Endothelial cell of umbilical vein (primary cell): Measurements from ENCODE around the gene ACSS1. TPM values are rescaled to one million over a fixed set of nuclear protein-coding genes. Genes with fewer than 3 reads are reported as not detected.

Experiments used
- BruUV-seq: library from RNA; stranded (reverse); fragments of 400-500 nt; replicated peaks from 2 replicates; lab custom pipeline; 2021; lab: Mats Ljungman, UMichigan
- CTCF ChIA-PET: fragments of 300-600, 350-600 bp; sonication (Branson Sonifier 250); formaldehyde crosslinking; loops from one replicate; lab custom pipeline; 2021; ENCODE audit warnings: antibody characterized with exemption, inconsistent platforms; lab: Charles Lee
- POLR2A ChIA-PET: fragments of 300-600, 350-600 bp; sonication (Branson Sonifier 250); formaldehyde crosslinking; loops from one replicate; lab custom pipeline; 2021; ENCODE audit warnings: antibody characterized with exemption, inconsistent platforms; lab: Charles Lee
- DNase-seq: peaks from one replicate; pipeline ENCODE4 v3.0.0-alpha.2; 2011; ENCODE audit warnings: low read depth, low spot score
- FAIRE-seq: peaks from 2 replicates; lab custom pipeline; 2011; peaks lifted over from hg19 to GRCh38; lab: Jason Lieb, UNC
- H2AFZ ChIP-seq: 2 replicates; pipeline ENCODE4 v1.6.0; 2012; ENCODE audit warnings: low read depth, low read length, control low read depth, inconsistent platforms
- H3K27ac ChIP-seq: 2 replicates; pipeline ENCODE4 v1.5.1; 2011; ENCODE audit warnings: low read depth, mild to moderate bottlenecking, control low read depth, low read length, moderate library complexity; ENCODE audit not compliant: insufficient read depth
- H3K27me3 ChIP-seq, 2 experiments: 2 replicates each; pipeline versions ENCODE4 v1.6.0 to v1.6.1; 2011; ENCODE audit warnings: low read length in 2 of 2, mixed read lengths in 1 of 2; ENCODE audit not compliant: control insufficient read depth in 2 of 2, insufficient read depth in 2 of 2
- H3K36me3 ChIP-seq, 2 experiments: 2 replicates in 1 of 2; 3 replicates in 1 of 2; pipeline ENCODE4 v1.5.1; 2011; ENCODE audit warnings: low read length in 2 of 2, mild to moderate bottlenecking in 1 of 2, moderate library complexity in 1 of 2; ENCODE audit not compliant: control insufficient read depth in 2 of 2, insufficient read depth in 2 of 2; ENCODE audit errors: extremely low read depth in 1 of 2
- H3K4me1 ChIP-seq: 3 replicates; pipeline ENCODE4 v1.5.1; 2011; ENCODE audit warnings: mild to moderate bottlenecking, low read length; ENCODE audit not compliant: control insufficient read depth, insufficient read depth; ENCODE audit errors: extremely low read depth
- H3K4me2 ChIP-seq: 2 replicates; pipeline ENCODE4 v1.6.1; 2011; ENCODE audit warnings: low read length, control low read depth, mixed read lengths; ENCODE audit not compliant: insufficient read depth
- H3K4me3 ChIP-seq, 3 experiments: fragments of 200-600 bp in 1 of 3; sonication (generic), shearing (Covaris generic) in 1 of 3; replicated peaks in 1 of 3; 2 replicates each; pipeline ENCODE4 v1.5.1; 2011 to 2016; ENCODE audit warnings: control low read depth in 3 of 3, low read length in 3 of 3, mild to moderate bottlenecking in 2 of 3, inconsistent platforms in 1 of 3, low read depth in 1 of 3, moderate library complexity in 1 of 3; ENCODE audit not compliant: insufficient read depth in 1 of 3
- H3K79me2 ChIP-seq: 2 replicates; pipeline ENCODE4 v1.6.0; 2012; ENCODE audit warnings: low read length, inconsistent platforms; ENCODE audit not compliant: control insufficient read depth, insufficient read depth
- H3K9ac ChIP-seq: replicated peaks from 2 replicates; pipeline ENCODE3; 2011; ENCODE audit warnings: low read length, control low read depth; ENCODE audit not compliant: insufficient read depth; ENCODE audit errors: extremely low read depth
- H3K9me1 ChIP-seq: replicated peaks from 3 replicates; pipeline ENCODE4 v1.6.0; 2011; ENCODE audit warnings: mild to moderate bottlenecking, low read length; ENCODE audit not compliant: control insufficient read depth, insufficient read depth; ENCODE audit errors: extremely low read depth
- H3K9me3 ChIP-seq: replicated peaks from 2 replicates; pipeline ENCODE4 v1.5.1; 2012; ENCODE audit warnings: low read length, inconsistent platforms; ENCODE audit not compliant: control insufficient read depth, insufficient read depth
- H4K20me1 ChIP-seq: replicated peaks from 2 replicates; pipeline ENCODE3; 2011; ENCODE audit warnings: mild to moderate bottlenecking, low read length; ENCODE audit not compliant: control insufficient read depth, insufficient read depth; ENCODE audit errors: extremely low read depth
- CTCF ChIP-seq, 2 donors: IDR thresholded peaks; 1 replicate in 1 of 2; 2 replicates in 1 of 2; pipeline ENCODE4 v1.5.1; 2011; ENCODE audit warnings: low read length in 2 of 2, mild to moderate bottlenecking in 2 of 2, moderate library complexity in 2 of 2, control low read depth in 1 of 2, inconsistent platforms in 1 of 2, low read depth in 1 of 2; ENCODE audit not compliant: insufficient read depth in 1 of 2; ENCODE audit errors: extremely low read depth in 1 of 2
- EZH2 ChIP-seq: IDR thresholded peaks from 2 replicates; pipeline ENCODE4 v1.6.1; 2012; ENCODE audit warnings: borderline replicate concordance, low read depth, mild to moderate bottlenecking, moderate library complexity, low read length, inconsistent platforms; ENCODE audit not compliant: severe bottlenecking
- FOS ChIP-seq: IDR thresholded peaks from 2 replicates; pipeline ENCODE4 v1.6.1; 2011; ENCODE audit warnings: mild to moderate bottlenecking, low read length, moderate library complexity, borderline replicate concordance; ENCODE audit not compliant: insufficient read depth
- GATA2 ChIP-seq: IDR thresholded peaks from 2 replicates; pipeline ENCODE4 v1.7.0; 2011; ENCODE audit warnings: low read depth, mild to moderate bottlenecking, moderate library complexity, mixed read lengths, low read length; ENCODE audit not compliant: insufficient read length, insufficient read depth
- JUN ChIP-seq: IDR thresholded peaks from 2 replicates; pipeline ENCODE4 v1.6.1; 2011; ENCODE audit warnings: borderline replicate concordance, low read depth; ENCODE audit not compliant: insufficient read length, insufficient read depth
- MAX ChIP-seq: IDR thresholded peaks from 2 replicates; pipeline ENCODE4 v1.6.1; 2011; ENCODE audit not compliant: insufficient read depth, insufficient read length
- MYC ChIP-seq: IDR thresholded peaks from one replicate; pipeline ENCODE4 v1.6.1; 2011; ENCODE audit warnings: mild to moderate bottlenecking, low read depth, low read length
- POLR2A ChIP-seq: IDR thresholded peaks from 2 replicates; pipeline ENCODE4 v1.6.1; 2012; ENCODE audit warnings: low read depth, mild to moderate bottlenecking, control low read depth, low read length
- POLR2AphosphoS5 ChIP-seq: IDR thresholded peaks from 2 replicates; pipeline ENCODE4 v1.6.1; 2012; ENCODE audit warnings: low read depth, mild to moderate bottlenecking, control low read depth, low read length, moderate library complexity; ENCODE audit not compliant: insufficient read depth
- dilution Hi-C: fragments of 300-500 bp; cut with MboI; formaldehyde crosslinking; loops from one replicate; pipeline ENCODE4 v1.15.0; 2019; ENCODE audit warnings: low sequenced_read_pairs; ENCODE audit not compliant: extremely low pct_ligation_motif_present
- intact Hi-C: fragments of 100-400 bp; cut with micrococcal nuclease; formaldehyde crosslinking; loops from one replicate; pipeline ENCODE4 v1.10.0; 2022
- polyA plus RNA-seq, 4 experiments: library from polyadenylated mRNA; depleted of rRNA in 3 of 4; stranded (reverse) in 3 of 4; unstranded in 1 of 4; fragments of >200 nt; gene quantifications; 2 replicates each; pipeline versions ENCODE4 v1.2.1 to v1.2.3, GENCODE V29; 2011 to 2012; ENCODE audit warnings: missing spikeins in 1 of 4
- total RNA-seq: library from RNA; stranded (reverse); gene quantifications from 2 replicates; pipeline ENCODE4 v1.2.3, GENCODE V29; 2021

The ACSS1 gene
- total and polyA plus RNA-seq, 2 donors (not counting 3 experiments of a cell fraction or from before 2014, with no cell fraction given): 6.2 to 17.9 TPM

- no TSS peak for BruUV-seq
- Histone ChIP-seq H3K4me1 (peaks cover 12% of the 10 kb centered on the region), H4K20me1 (no peaks in the 10 kb centered on the region), H3K9me1 (no peaks in the 10 kb centered on the region), H3K9ac (no peak overlapping the region), H3K27ac (no peak overlapping the region), H2AFZ (no peak overlapping the region), H3K4me3 (no peak overlapping the region), H3K9me3 (no peaks in the 10 kb centered on the region), H3K36me3 (no peaks in the 10 kb centered on the region), H3K4me2 (no peak overlapping the region), H3K27me3 (no peaks in the 10 kb centered on the region), H3K79me2 (no peaks in the 10 kb centered on the region)
- intact Hi-C loops: no loop called here
- FAIRE-seq (no peak), DNase-seq (no peak)
- POLR2A ChIA-PET: no interaction called here
- dilution Hi-C loops: no loop called here
- CTCF ChIA-PET: no interaction called here
- TF ChIP-seq EZH2 (no peak), JUN (no peak), FOS (no peak), MYC (no peak), GATA2 (no peak)
These were observed 19.3 kb downstream of the ACSS1 start for GRCh38 chr20:25038591-25039015.

- DNase-seq (no peak), FAIRE-seq (no peak)
- dilution Hi-C loops (no loop called here), intact Hi-C loops (no loop called here)
- no peaks in the 10 kb centered on the region for H3K9me1 ChIP-seq
- BruUV-seq: no TSS peak
- H3K36me3 ChIP-seq: no peaks in the 10 kb centered on the region
- peaks cover 12% of the 10 kb centered on the region for H3K4me1 ChIP-seq
- no peak overlapping the region for H3K27ac ChIP-seq
- no peak overlapping the region for H2AFZ ChIP-seq
- no peaks in the 10 kb centered on the region for H4K20me1 ChIP-seq
- ChIA-PET POLR2A (no interaction called here), CTCF (no interaction called here)
- no peak for TF ChIP-seq POLR2AphosphoS5
- no peak for TF ChIP-seq FOS
- TF ChIP-seq GATA2: no peak
- no peak for TF ChIP-seq EZH2
- no peak for TF ChIP-seq POLR2A
- no peak for TF ChIP-seq CTCF (IDR thresholded peaks at IDR 0.05; ENCODE audit: extremely low read depth in 1 of 2, insufficient read depth in 1 of 2, low read depth in 1 of 2, low read length in 2 of 2)
- TF ChIP-seq MAX: no peak
- TF ChIP-seq JUN: no peak
- TF ChIP-seq MYC: no peak
- no peaks in the 10 kb centered on the region for H3K79me2 ChIP-seq
- H3K4me3 ChIP-seq: no peak overlapping the region
- H3K4me2 ChIP-seq: no peak overlapping the region
- no peaks in the 10 kb centered on the region for H3K27me3 ChIP-seq
- no peaks in the 10 kb centered on the region for H3K9me3 ChIP-seq
- no peak overlapping the region for H3K9ac ChIP-seq
These were observed 19.9 kb downstream of the ACSS1 start for GRCh38 chr20:25038103-25038410.
